OCI-LY7 (cell line): ENCODE results near the gene B4GALNT4. TPM values are rescaled to one million over a fixed set of nuclear protein-coding genes. Genes with fewer than 3 reads are reported as not detected.
A peak's percentile ranks its signal among the peaks of the same experiment; 100 is the strongest.

ENCODE experiments used
- BruUV-seq: library from RNA; stranded (reverse); fragments of 400-500 nt; replicated peaks from 2 replicates; lab custom pipeline; 2021; lab: Mats Ljungman, UMichigan
- CTCF ChIA-PET: fragments of 300-600 bp; sonication (Branson Sonifier 250); formaldehyde crosslinking; loops from one replicate; lab custom pipeline; 2022; ENCODE audit warnings: antibody characterized with exemption; ENCODE audit not compliant: unreplicated experiment; lab: Charles Lee
- POLR2A ChIA-PET: fragments of 300-600 bp; sonication (Branson Sonifier 250); formaldehyde crosslinking; loops from one replicate; lab custom pipeline; 2022; ENCODE audit warnings: antibody characterized with exemption; lab: Charles Lee
- DNase-seq: peaks from one replicate; pipeline ENCODE4 v3.0.0-alpha.2; 2015; ENCODE audit warnings: low spot score
- H2AFZ ChIP-seq: fragments of 200-600 bp; sonication (generic), shearing (Covaris generic); 2 replicates; pipeline ENCODE4 v1.6.1; 2014; ENCODE audit warnings: mild to moderate bottlenecking, antibody characterized with exemption, low read length, moderate library complexity
- H3K27ac ChIP-seq: fragments of 200-600 bp; sonication (generic); 2 replicates; pipeline ENCODE4 v1.5.1; 2014; ENCODE audit warnings: mixed run types, low read depth, mild to moderate bottlenecking, moderate library complexity, low read length, inconsistent platforms; ENCODE audit not compliant: poor library complexity, severe bottlenecking
- H3K36me3 ChIP-seq: fragments of 200-600 bp; sonication (generic); 2 replicates; pipeline ENCODE4 v1.6.1; 2014; ENCODE audit warnings: mild to moderate bottlenecking, antibody characterized with exemption, low read length, moderate library complexity, mixed read lengths; ENCODE audit not compliant: insufficient read depth
- H3K4me1 ChIP-seq: fragments of 200-600 bp; sonication (generic); 2 replicates; pipeline ENCODE4 v1.5.1; 2014; ENCODE audit warnings: mild to moderate bottlenecking, low read length; ENCODE audit not compliant: insufficient read depth, poor library complexity, severe bottlenecking
- H3K4me2 ChIP-seq: fragments of 200-600 bp; sonication (generic); 2 replicates; pipeline ENCODE4 v1.6.1; 2014; ENCODE audit warnings: mild to moderate bottlenecking, low read length
- H3K4me3 ChIP-seq: fragments of 200-600 bp; sonication (generic); 2 replicates; pipeline ENCODE4 v1.5.1; 2014; ENCODE audit warnings: mild to moderate bottlenecking, low read depth, low read length; ENCODE audit not compliant: poor library complexity, severe bottlenecking
- H3K79me2 ChIP-seq: fragments of 200-600 bp; sonication (generic); 2 replicates; pipeline ENCODE4 v1.6.1; 2016; ENCODE audit warnings: low read depth, mild to moderate bottlenecking, low read length, moderate library complexity, mixed read lengths; ENCODE audit not compliant: insufficient read depth
- H3K9me2 ChIP-seq: fragments of 200-600 bp; sonication (generic); 2 replicates; pipeline ENCODE4 v1.6.1; 2016; ENCODE audit warnings: mild to moderate bottlenecking, low read length, mixed read lengths; ENCODE audit not compliant: insufficient read depth
- H3K9me3 ChIP-seq: fragments of 200-600 bp; sonication (generic); 2 replicates; pipeline ENCODE4 v1.6.1; 2014; ENCODE audit warnings: mild to moderate bottlenecking, mixed run types, low read length, mixed read lengths
- H4K20me1 ChIP-seq: fragments of 200-600 bp; sonication (generic); 2 replicates; pipeline ENCODE4 v1.6.1; 2014; ENCODE audit warnings: mild to moderate bottlenecking, antibody characterized with exemption, low read length, moderate library complexity, mixed read lengths; ENCODE audit not compliant: insufficient read depth
- EZH2phosphoT487 ChIP-seq: fragments of 200-600 bp; sonication (generic); IDR thresholded peaks from 2 replicates; pipeline ENCODE4 v1.6.1; 2018; ENCODE audit warnings: low read depth, borderline replicate concordance, mild to moderate bottlenecking, mixed run types, antibody characterized with exemption, low read length, moderate library complexity, mixed read lengths
- intact Hi-C: fragments of 100-400 bp; cut with micrococcal nuclease; formaldehyde crosslinking; loops from one replicate; pipeline ENCODE4 v1.10.0; 2022; ENCODE audit not compliant: unreplicated experiment
- total RNA-seq, 2 experiments: library from RNA; depleted of rRNA in 1 of 2; stranded (reverse); fragments of >200 nt in 1 of 2; shearing (Covaris generic) in 1 of 2; gene quantifications; 2 replicates each; pipeline ENCODE4 v1.2.3, GENCODE V29; 2014 to 2022
- TF ChIP-seq, protein P1 (sequence below): fragments of 200-600 bp; sonication (generic); conservative IDR thresholded peaks from 2 replicates; pipeline ENCODE4 v1.5.1; 2014; ENCODE audit warnings: mild to moderate bottlenecking, antibody characterized with exemption, low read length, moderate library complexity, mixed read lengths

Gene B4GALNT4
- total RNA-seq, 2 experiments from 2014 or later = not detected

DNA sequence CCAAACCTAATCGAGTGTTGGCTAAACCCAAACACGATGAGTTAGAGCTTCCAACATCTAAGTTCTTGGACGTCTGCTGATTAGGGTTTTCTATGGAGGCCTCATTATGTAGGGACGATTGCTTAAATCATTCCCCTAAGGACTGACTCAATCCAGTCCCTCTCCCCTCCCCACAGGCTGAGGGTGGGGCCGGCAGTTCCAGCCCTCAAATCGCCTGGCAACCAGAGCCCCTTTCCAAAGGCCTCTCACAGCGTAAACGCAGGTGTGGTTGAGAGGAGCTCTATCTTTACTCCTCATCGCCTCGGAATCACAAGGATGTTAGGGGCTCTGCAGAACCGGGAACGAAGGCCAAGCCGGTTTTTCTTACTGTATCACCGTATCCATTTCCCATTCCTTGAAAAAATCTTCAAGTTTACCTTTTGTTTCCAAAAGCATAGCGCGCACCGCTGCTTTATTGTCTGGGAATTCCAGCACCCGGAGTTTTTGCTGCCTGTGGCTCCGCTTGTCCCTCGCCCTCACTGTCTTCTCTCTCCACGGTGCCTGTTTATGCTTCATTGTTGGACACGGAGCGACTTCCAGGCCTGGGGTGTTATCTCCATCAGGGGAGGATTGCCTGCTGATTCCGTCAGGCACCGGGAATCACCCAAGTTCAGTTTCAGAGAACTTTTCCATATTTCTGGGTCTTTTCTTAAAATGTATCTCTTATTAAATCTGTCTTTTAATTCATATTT is 34.9 kb upstream of the B4GALNT4 start:
- POLR2A ChIA-PET = no interaction called here
- no peak for DNase-seq
- H2AFZ ChIP-seq = no peak overlapping the region
- TF ChIP-seq EZH2phosphoT487 = no peak
- TF ChIP-seq, protein P1, sequence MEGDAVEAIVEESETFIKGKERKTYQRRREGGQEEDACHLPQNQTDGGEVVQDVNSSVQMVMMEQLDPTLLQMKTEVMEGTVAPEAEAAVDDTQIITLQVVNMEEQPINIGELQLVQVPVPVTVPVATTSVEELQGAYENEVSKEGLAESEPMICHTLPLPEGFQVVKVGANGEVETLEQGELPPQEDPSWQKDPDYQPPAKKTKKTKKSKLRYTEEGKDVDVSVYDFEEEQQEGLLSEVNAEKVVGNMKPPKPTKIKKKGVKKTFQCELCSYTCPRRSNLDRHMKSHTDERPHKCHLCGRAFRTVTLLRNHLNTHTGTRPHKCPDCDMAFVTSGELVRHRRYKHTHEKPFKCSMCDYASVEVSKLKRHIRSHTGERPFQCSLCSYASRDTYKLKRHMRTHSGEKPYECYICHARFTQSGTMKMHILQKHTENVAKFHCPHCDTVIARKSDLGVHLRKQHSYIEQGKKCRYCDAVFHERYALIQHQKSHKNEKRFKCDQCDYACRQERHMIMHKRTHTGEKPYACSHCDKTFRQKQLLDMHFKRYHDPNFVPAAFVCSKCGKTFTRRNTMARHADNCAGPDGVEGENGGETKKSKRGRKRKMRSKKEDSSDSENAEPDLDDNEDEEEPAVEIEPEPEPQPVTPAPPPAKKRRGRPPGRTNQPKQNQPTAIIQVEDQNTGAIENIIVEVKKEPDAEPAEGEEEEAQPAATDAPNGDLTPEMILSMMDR = no peak
- peaks cover 14% of the 10 kb centered on the region for H3K9me3 ChIP-seq
- no TSS peak for BruUV-seq
- CTCF ChIA-PET = no interaction called here
- no peaks in the 10 kb centered on the region for H3K9me2 ChIP-seq
- H3K4me2 ChIP-seq = no peak overlapping the region
- H3K79me2 ChIP-seq = no peaks in the 10 kb centered on the region
- peaks cover 73% of the 10 kb centered on the region for H3K4me1 ChIP-seq
- peaks cover 9% of the 10 kb centered on the region for H3K36me3 ChIP-seq
- intact Hi-C loops = no loop called here
- H4K20me1 ChIP-seq = no peaks in the 10 kb centered on the region
- H3K4me3 ChIP-seq = no peak overlapping the region
- peak overlapping the region; percentile 12 for H3K27ac ChIP-seq

DNA sequence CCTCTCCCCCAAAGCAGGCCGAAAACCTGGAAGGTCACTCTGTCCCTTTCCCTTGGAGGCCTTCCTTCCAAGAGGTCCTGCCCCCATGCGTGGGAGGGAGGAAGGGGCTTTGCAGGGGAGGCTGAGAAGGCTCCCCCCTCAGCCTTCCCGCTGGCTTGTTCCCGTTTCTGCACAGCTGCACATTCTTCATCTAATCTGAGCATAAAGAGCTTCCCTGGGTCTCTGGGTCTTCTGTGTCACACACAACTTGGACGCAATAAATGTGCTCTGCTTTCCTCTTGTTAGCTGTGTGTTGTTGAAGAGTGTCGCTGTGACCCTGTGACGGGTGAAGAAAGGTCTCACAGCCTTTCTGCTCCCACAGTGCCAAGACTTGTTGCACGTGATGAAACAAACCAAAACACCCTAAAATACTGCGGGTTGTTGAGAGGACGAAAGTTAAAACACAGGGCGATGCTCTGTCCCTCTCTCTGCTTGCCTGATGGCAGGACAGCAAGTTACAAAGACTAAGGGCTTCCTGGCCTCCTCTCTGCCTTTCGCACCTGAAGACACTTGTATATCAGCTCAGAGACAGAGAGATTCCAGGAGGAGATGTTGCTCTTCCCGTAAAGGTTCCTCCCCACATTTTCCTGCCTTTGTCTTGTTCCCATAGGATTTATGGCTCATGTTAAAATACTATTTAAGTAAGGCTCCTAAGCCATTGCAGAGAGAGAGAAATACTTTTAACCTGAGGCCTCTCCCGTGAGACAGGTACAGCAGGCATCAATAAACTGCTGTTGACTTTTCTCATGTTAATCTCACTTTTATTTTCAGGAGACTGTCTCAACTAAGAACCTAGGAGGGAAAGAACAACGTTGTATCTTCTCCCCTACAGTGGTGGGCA is 33.3 kb upstream of the B4GALNT4 start:
- Histone ChIP-seq H3K9me2 (no peaks in the 10 kb centered on the region), H3K4me1 (peaks cover 73% of the 10 kb centered on the region), H3K36me3 (peaks cover 9% of the 10 kb centered on the region), H3K9me3 (peaks cover 14% of the 10 kb centered on the region), H3K27ac (peak overlapping the region; percentile 58), H2AFZ (peak overlapping the region; percentile 82), H4K20me1 (no peaks in the 10 kb centered on the region), H3K4me2 (peak overlapping the region; percentile 54), H3K79me2 (no peaks in the 10 kb centered on the region), H3K4me3 (peak overlapping the region; percentile 17)
- peak; percentile 43 for DNase-seq
- CTCF ChIA-PET = interaction anchor here (0.5 kb wide), 1 partner anchor 19 kb away, joined by 3 read pairs; no protein-coding TSS in a partner anchor
- intact Hi-C loops = no loop called here
- POLR2A ChIA-PET = no interaction called here
- TF ChIP-seq, protein P1 = no peak
- TF ChIP-seq EZH2phosphoT487 = no peak
- BruUV-seq = no TSS peak
